ENCODE results near the gene CTNND2. TPM values are rescaled to one million over a fixed set of nuclear protein-coding genes. Genes with fewer than 3 reads are reported as not detected.

Gene CTNND2
- total RNA-seq, 2 experiments from 2014 or later = 0.20 TPM; not detected in 1

- DNase-seq = no peak
- Mint-ChIP-seq H3K27me3 (no peaks in the 10 kb centered on the region), H3K4me3 (no peak overlapping the region), H3K4me1 (ENCODE audit: low read depth) (no peaks in the 10 kb centered on the region), H3K27ac (no peak overlapping the region), H3K9me3 (no peaks in the 10 kb centered on the region), H3K36me3 (ENCODE audit: low read depth) (no peaks in the 10 kb centered on the region)
- no peak for TF ChIP-seq CTCF (IDR thresholded peaks at IDR 0.05)
- intact Hi-C loops (cut with DNase I, micrococcal nuclease) = no loop called here
- no peak overlapping the region for H3K4me3 ChIP-seq (ENCODE audit: low read length)
- CTCF ChIA-PET = no interaction called here
- H3K27ac ChIP-seq (ENCODE audit: low read depth in 1 of 2, low read length in 2 of 2) = no peak overlapping the region
- no peaks in the 10 kb centered on the region for H3K4me1 ChIP-seq (ENCODE audit: insufficient read depth, low read length)
- no peaks in the 10 kb centered on the region for H3K27me3 ChIP-seq (ENCODE audit: control insufficient read depth in 1 of 2, insufficient read depth in 2 of 2, low read length in 2 of 2)
- H3K36me3 ChIP-seq (ENCODE audit: insufficient read depth, low read length) = no peaks in the 10 kb centered on the region
- POLR2A ChIA-PET = no interaction called here
- H3K9me3 ChIP-seq (ENCODE audit: control insufficient read depth in 1 of 2, insufficient read depth in 1 of 2, low read length in 2 of 2) = no peaks in the 10 kb centered on the region
- ATAC-seq (ENCODE audit: poor library complexity) = no peak
Measured at GRCh38 chr5:11519236-11519635, 385.0 kb downstream of the CTNND2 start.

GRCh38 chr5:11518676-11519075, 385.6 kb downstream of the CTNND2 start:
- intact Hi-C loops (cut with DNase I, micrococcal nuclease) = no loop called here
- Histone ChIP-seq H3K4me3 (ENCODE audit: low read length) (no peak overlapping the region), H3K27ac (ENCODE audit: low read depth in 1 of 2, low read length in 2 of 2) (no peak overlapping the region), H3K9me3 (ENCODE audit: control insufficient read depth in 1 of 2, insufficient read depth in 1 of 2, low read length in 2 of 2) (no peaks in the 10 kb centered on the region), H3K36me3 (ENCODE audit: insufficient read depth, low read length) (no peaks in the 10 kb centered on the region), H3K27me3 (ENCODE audit: control insufficient read depth in 1 of 2, insufficient read depth in 2 of 2, low read length in 2 of 2) (no peaks in the 10 kb centered on the region), H3K4me1 (ENCODE audit: insufficient read depth, low read length) (no peaks in the 10 kb centered on the region)
- Mint-ChIP-seq H3K27ac (no peak overlapping the region), H3K36me3 (ENCODE audit: low read depth) (no peaks in the 10 kb centered on the region), H3K27me3 (no peaks in the 10 kb centered on the region), H3K4me3 (no peak overlapping the region), H3K4me1 (ENCODE audit: low read depth) (no peaks in the 10 kb centered on the region), H3K9me3 (no peaks in the 10 kb centered on the region)
- DNase-seq = no peak
- ChIA-PET POLR2A (no interaction called here), CTCF (no interaction called here)
- no peak for TF ChIP-seq CTCF (IDR thresholded peaks at IDR 0.05)
- no peak for ATAC-seq (ENCODE audit: poor library complexity)

- no peak overlapping the region for H3K4me3 Mint-ChIP-seq
Measured at GRCh38 chr5:11514705-11515432, 389.4 kb downstream of the CTNND2 start.

More at GRCh38 chr5:11514705-11515432, 389.4 kb downstream of the CTNND2 start:
- TF ChIP-seq CTCF (IDR thresholded peaks at IDR 0.05) = no peak
- CTCF ChIA-PET = no interaction called here
- no peaks in the 10 kb centered on the region for H3K4me1 ChIP-seq (ENCODE audit: insufficient read depth, low read length)
- H3K9me3 Mint-ChIP-seq = no peaks in the 10 kb centered on the region
- no peaks in the 10 kb centered on the region for H3K27me3 Mint-ChIP-seq
- H3K27ac Mint-ChIP-seq = no peak overlapping the region
- DNase-seq (no peak), ATAC-seq (ENCODE audit: poor library complexity) (no peak)
- H3K4me3 ChIP-seq (ENCODE audit: low read length) = no peak overlapping the region
- no peaks in the 10 kb centered on the region for H3K27me3 ChIP-seq (ENCODE audit: control insufficient read depth in 1 of 2, insufficient read depth in 2 of 2, low read length in 2 of 2)
- no peaks in the 10 kb centered on the region for H3K4me1 Mint-ChIP-seq (ENCODE audit: low read depth)
- no peaks in the 10 kb centered on the region for H3K36me3 ChIP-seq (ENCODE audit: insufficient read depth, low read length)
- POLR2A ChIA-PET = no interaction called here
- H3K27ac ChIP-seq (ENCODE audit: low read depth in 1 of 2, low read length in 2 of 2) = no peak overlapping the region
- no peaks in the 10 kb centered on the region for H3K9me3 ChIP-seq (ENCODE audit: control insufficient read depth in 1 of 2, insufficient read depth in 1 of 2, low read length in 2 of 2)
- no peaks in the 10 kb centered on the region for H3K36me3 Mint-ChIP-seq (ENCODE audit: low read depth)
- intact Hi-C loops (cut with DNase I, micrococcal nuclease) = no loop called here

All from CD4-positive, alpha-beta T cell (primary cell).